Panc1 (cell line): ENCODE measurements around the gene SELL. TPM values are rescaled to one million over a fixed set of nuclear protein-coding genes. Genes with fewer than 3 reads are reported as not detected.

ENCODE experiments used
- ATAC-seq: fragments of 200-7000 bp; cut with Tn5 transposase; 2 replicates; pipeline ENCODE4 v1.9.1; 2020; ENCODE audit warnings: mild to moderate bottlenecking, moderate library complexity
- BruUV-seq: library from RNA; stranded (reverse); fragments of 400-500 nt; replicated peaks from 2 replicates; lab custom pipeline; 2021; lab: Mats Ljungman, UMichigan
- CTCF ChIA-PET: fragments of 300-600 bp; sonication (Branson Sonifier 250); formaldehyde crosslinking; loops from one replicate; lab custom pipeline; 2022; ENCODE audit warnings: antibody characterized with exemption; lab: Charles Lee
- POLR2A ChIA-PET: fragments of 300-600 bp; sonication (Branson Sonifier 250); formaldehyde crosslinking; loops from one replicate; lab custom pipeline; 2022; ENCODE audit warnings: antibody characterized with exemption; lab: Charles Lee
- DNase-seq: peaks from one replicate; pipeline ENCODE4 v3.0.0-alpha.2; 2010; ENCODE audit warnings: low read depth, low spot score
- H3K27ac ChIP-seq: 2 replicates; pipeline ENCODE4 v1.5.1; 2011; ENCODE audit warnings: mild to moderate bottlenecking, low read length, inconsistent platforms
- H3K27me3 ChIP-seq: fragments of 200-500 bp; sonication (Bioruptor generic); 2 replicates; pipeline ENCODE4 v1.6.0; 2014; ENCODE audit warnings: low read length, inconsistent platforms; ENCODE audit not compliant: control insufficient read depth, insufficient read depth
- H3K36me3 ChIP-seq: fragments of 200-500 bp; sonication (Bioruptor generic); 2 replicates; pipeline ENCODE4 v1.5.1; 2014; ENCODE audit warnings: inconsistent platforms, mild to moderate bottlenecking, low read length, moderate library complexity; ENCODE audit not compliant: control insufficient read depth, insufficient read depth
- H3K4me1 ChIP-seq: 2 replicates; pipeline ENCODE4 v1.5.1; 2011; ENCODE audit warnings: inconsistent platforms, mild to moderate bottlenecking, low read length, moderate library complexity; ENCODE audit not compliant: control insufficient read depth, insufficient read depth
- H3K4me3 ChIP-seq, 2 experiments: 2 replicates each; pipeline ENCODE4 v1.5.1; 2011 to 2012; ENCODE audit warnings: low read depth in 2 of 2, low read length in 2 of 2, mild to moderate bottlenecking in 2 of 2, inconsistent platforms in 1 of 2, moderate library complexity in 1 of 2
- H3K9me3 ChIP-seq: fragments of 200-500 bp; sonication (Bioruptor generic); 2 replicates; pipeline ENCODE4 v1.5.1; 2014; ENCODE audit warnings: low read depth, mild to moderate bottlenecking, inconsistent platforms, low read length, moderate library complexity; ENCODE audit not compliant: control insufficient read depth, insufficient read depth
- CTCF ChIP-seq: fragments of 450-650 bp; IDR thresholded peaks from 2 replicates; pipeline ENCODE4 v1.5.1; 2017; ENCODE audit warnings: mild to moderate bottlenecking
- POLR2AphosphoS5 ChIP-seq: IDR thresholded peaks from 2 replicates; pipeline ENCODE4 v1.6.1; 2012; ENCODE audit warnings: mild to moderate bottlenecking, low read depth, low read length, moderate library complexity
- REST ChIP-seq, 2 experiments: IDR thresholded peaks; 2 replicates each; pipeline ENCODE4 v1.6.1; 2011 to 2012; ENCODE audit warnings: low read depth in 2 of 2, control low read depth in 1 of 2, low read length in 1 of 2, mild to moderate bottlenecking in 1 of 2, moderate library complexity in 1 of 2; ENCODE audit not compliant: insufficient read depth in 1 of 2
- SIN3A ChIP-seq: IDR thresholded peaks from 2 replicates; pipeline ENCODE4 v1.6.1; 2012; ENCODE audit warnings: low read depth, mild to moderate bottlenecking, low read length, moderate library complexity, borderline replicate concordance; ENCODE audit not compliant: insufficient read depth
- TCF7L2 ChIP-seq: IDR thresholded peaks from 2 replicates; pipeline ENCODE4 v1.6.1; 2011; ENCODE audit warnings: mild to moderate bottlenecking, low read depth, low read length, inconsistent platforms
- in situ Hi-C: cut with HindIII; loops from 2 replicates; pipeline ENCODE4 v1.10.0; 2016; ENCODE audit warnings: low sequenced_read_pairs, low pct_unique_long_range_greater_than_20kb
- intact Hi-C: fragments of 100-400 bp; cut with micrococcal nuclease; formaldehyde crosslinking; loops from one replicate; pipeline ENCODE4 v1.10.0; 2022; ENCODE audit not compliant: unreplicated experiment
- total RNA-seq: library from RNA; stranded (reverse); gene quantifications from one replicate; pipeline ENCODE4 v1.2.1, GENCODE V29; 2021; ENCODE audit not compliant: unreplicated experiment

The SELL gene
- total RNA-seq, 1 experiment from 2014 or later, result 0.31 TPM

- DNase-seq (no peak), ATAC-seq (no peak)
- Histone ChIP-seq H3K27ac (no peak overlapping the region), H3K36me3 (no peaks in the 10 kb centered on the region), H3K4me3 (no peak overlapping the region), H3K9me3 (no peaks in the 10 kb centered on the region), H3K4me1 (no peaks in the 10 kb centered on the region), H3K27me3 (peaks cover 3% of the 10 kb centered on the region; the same call in 1 of the 2 replicates)
- TF ChIP-seq POLR2AphosphoS5 (no peak), REST (IDR thresholded peaks at IDR 0.05; ENCODE audit: insufficient read depth in 1 of 2, low read depth in 2 of 2, low read length in 1 of 2) (no peak), CTCF (no peak), TCF7L2 (no peak), SIN3A (no peak)
- CTCF ChIA-PET, result no interaction called here
- POLR2A ChIA-PET, result interaction anchor here (0.8 kb wide), 1 partner anchor 45 kb away, joined by 3 read pairs; no protein-coding TSS in a partner anchor
- in situ Hi-C loops, result no loop called here
- BruUV-seq, result no TSS peak
- intact Hi-C loops, result no loop called here
Measured at GRCh38 chr1:169680377-169681019, 30.9 kb downstream of the SELL start.

GRCh38 chr1:169679692-169680091, 31.7 kb downstream of the SELL start:
- no peak for DNase-seq
- ChIA-PET POLR2A (no interaction called here), CTCF (no interaction called here)
- H3K4me1 ChIP-seq, result no peaks in the 10 kb centered on the region
- no TSS peak for BruUV-seq
- intact Hi-C loops (no loop called here), in situ Hi-C loops (no loop called here)
- no peak overlapping the region for H3K27ac ChIP-seq
- TF ChIP-seq TCF7L2 (no peak), SIN3A (no peak), REST (IDR thresholded peaks at IDR 0.05; ENCODE audit: insufficient read depth in 1 of 2, low read depth in 2 of 2, low read length in 1 of 2) (no peak), POLR2AphosphoS5 (no peak), CTCF (no peak)
- no peak overlapping the region for H3K4me3 ChIP-seq
- H3K27me3 ChIP-seq, result peaks cover 3% of the 10 kb centered on the region; the same call in 1 of the 2 replicates
- no peaks in the 10 kb centered on the region for H3K36me3 ChIP-seq
- no peak for ATAC-seq
- H3K9me3 ChIP-seq, result no peaks in the 10 kb centered on the region
